Measurements from ENCODE around the gene RPA1.

DNA sequence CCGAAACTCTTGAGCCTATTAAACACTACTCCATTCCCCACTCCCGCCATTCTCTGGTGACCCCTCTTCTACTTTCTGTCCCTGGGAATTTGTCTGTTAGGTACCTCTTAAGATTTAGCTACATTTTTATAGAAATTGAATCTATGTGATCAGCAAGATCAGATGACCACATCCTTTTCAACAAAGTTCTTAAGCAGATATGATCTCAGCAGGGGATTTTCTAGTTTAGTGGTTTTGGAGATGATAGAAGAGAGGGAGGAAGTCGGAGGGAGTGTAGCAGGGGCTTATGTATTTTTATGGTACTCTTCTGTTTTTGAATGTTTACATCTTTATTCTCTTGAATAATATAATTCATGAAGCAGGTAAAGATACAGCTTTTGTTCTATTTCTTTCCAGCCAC, 40.8 kb downstream of the RPA1 start:
- TF ChIP-seq PRPF4 (IDR thresholded peaks at IDR 0.05; ENCODE audit: insufficient read depth, low read depth, low read length, poor library complexity, severe bottlenecking) (no peak), DNMT1 (IDR thresholded peaks at IDR 0.05) (no peak), ZNF274 (IDR thresholded peaks at IDR 0.05; ENCODE audit: borderline replicate concordance, low read depth, low read length) (no peak), BRCA1 (IDR thresholded peaks at IDR 0.05) (no peak), BRCA1 (CRISPR knock-in tag; IDR thresholded peaks at IDR 0.05) (no peak), ZNF146 (CRISPR knock-in tag; IDR thresholded peaks at IDR 0.05; ENCODE audit: unreplicated experiment) (no peak), MTA3 (IDR thresholded peaks at IDR 0.05; ENCODE audit: borderline replicate concordance) (no peak), CREB1 (IDR thresholded peaks at IDR 0.05) (no peak), CREB1 (CRISPR knock-in tag; IDR thresholded peaks at IDR 0.05) (no peak), JUNB (CRISPR knock-in tag; conservative IDR thresholded peaks at IDR 0.05) (no peak), CTCF (IDR thresholded peaks at IDR 0.05 in 2 of 3, conservative IDR thresholded peaks at IDR 0.05 in 1 of 3; ENCODE audit: insufficient read depth in 2 of 3, low read depth in 1 of 3, low read length in 3 of 3) (no peak), CEBPZ (IDR thresholded peaks at IDR 0.05; ENCODE audit: borderline replicate concordance, low read depth, low read length) (no peak), NR2C2 (CRISPR knock-in tag; IDR thresholded peaks at IDR 0.05) (no peak), NR2C2 (tag; IDR thresholded peaks at IDR 0.05) (no peak)
